ENCODE results near the gene FAM170A.

GRCh38 chr5:119631660-119632059 lies 2.3 kb downstream of the FAM170A start:
- no peak for TF ChIP-seq CTCF (optimal IDR thresholded peaks at IDR 0.05 in 1 of 3, IDR thresholded peaks at IDR 0.05 in 1 of 3, conservative IDR thresholded peaks at IDR 0.05 in 1 of 3; ENCODE audit: extremely low read depth in 1 of 3, insufficient read depth in 2 of 3, low read length in 3 of 3)
- TF ChIP-seq EZH2 (IDR thresholded peaks at IDR 0.05; ENCODE audit: low read length): no peak

Measured in keratinocyte (primary cell).